ENCODE results near the gene ADAM19.

DNA sequence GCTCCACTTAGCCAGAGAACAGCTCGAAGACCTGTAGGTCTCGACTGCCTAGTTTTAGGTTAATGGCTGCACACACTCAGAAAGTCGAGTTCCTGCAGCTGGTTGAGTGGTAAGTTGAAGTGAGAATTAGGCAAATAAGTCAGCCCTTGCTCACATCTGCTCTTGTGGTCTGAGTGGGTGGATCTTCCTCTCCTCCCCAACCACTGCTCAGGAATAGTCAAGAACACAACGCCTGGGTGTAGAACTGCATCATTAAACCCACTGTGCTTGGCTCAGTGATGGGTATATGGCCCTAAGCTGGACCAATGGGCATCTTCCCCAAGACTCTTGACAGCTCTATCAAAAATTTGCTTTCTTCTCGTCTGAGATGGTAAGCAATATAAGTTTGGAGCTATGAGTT is 20.9 kb upstream of the ADAM19 start:
- TF ChIP-seq YY1 (IDR thresholded peaks at IDR 0.05; ENCODE audit: low read depth) = no peak
- TF ChIP-seq, protein P1, sequence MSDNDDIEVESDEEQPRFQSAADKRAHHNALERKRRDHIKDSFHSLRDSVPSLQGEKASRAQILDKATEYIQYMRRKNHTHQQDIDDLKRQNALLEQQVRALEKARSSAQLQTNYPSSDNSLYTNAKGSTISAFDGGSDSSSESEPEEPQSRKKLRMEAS (IDR thresholded peaks at IDR 0.05; ENCODE audit: low read depth) = no peak
- TF ChIP-seq CTCF (IDR thresholded peaks at IDR 0.05) = no peak

Measured in SK-N-SH (cell line).